Measurements from ENCODE around the gene DLGAP4.

Gene DLGAP4

DNA sequence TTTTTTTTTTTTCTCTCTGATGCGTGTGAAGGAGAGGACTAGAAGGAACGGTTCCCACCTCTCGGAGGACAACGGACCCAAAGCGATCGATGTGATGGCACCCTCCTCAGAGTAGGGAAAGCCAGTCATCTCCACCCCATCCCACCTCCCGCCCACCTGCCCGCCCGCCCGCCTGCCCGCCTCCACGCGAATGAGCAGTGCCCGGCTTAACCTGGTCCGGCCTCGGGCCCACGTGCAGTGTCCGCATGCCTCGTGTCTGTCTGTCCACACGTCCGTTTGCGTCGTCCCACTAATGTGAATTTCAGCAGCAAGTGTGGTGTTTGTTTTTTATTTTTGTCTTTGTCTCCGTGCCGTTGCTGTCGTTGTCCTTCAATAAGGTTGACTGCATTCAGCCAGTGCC, 193.1 kb downstream of the DLGAP4 start:
- Histone ChIP-seq H3K4me3 (ENCODE audit: low read length) (no peak overlapping the region), H3K9me3 (ENCODE audit: control insufficient read depth, insufficient read depth, low read length) (no peaks in the 10 kb centered on the region), H3K36me3 (ENCODE audit: control insufficient read depth, low read length) (peaks cover 17% of the 10 kb centered on the region), H3K9me2 (replicated peaks; ENCODE audit: control insufficient read depth, low read length) (no peaks in the 10 kb centered on the region), H3K27ac (ENCODE audit: low read depth, low read length) (no peak overlapping the region), H3K27me3 (ENCODE audit: control insufficient read depth, low read length) (no peaks in the 10 kb centered on the region), H3F3A (ENCODE audit: control insufficient read depth, insufficient read depth) (no peaks in the 10 kb centered on the region), H3K4me1 (ENCODE audit: control insufficient read depth, low read length) (no peaks in the 10 kb centered on the region), H4K20me1 (ENCODE audit: control insufficient read depth, insufficient read depth, low read depth, low read length) (no peaks in the 10 kb centered on the region), H3K79me2 (ENCODE audit: control insufficient read depth, low read length) (peaks cover 7% of the 10 kb centered on the region), H3K4me2 (ENCODE audit: low read length) (no peak overlapping the region)
- no peak for TF ChIP-seq EZH2phosphoT487 (IDR thresholded peaks at IDR 0.05; ENCODE audit: borderline replicate concordance, low read length)
- TF ChIP-seq, protein P1, sequence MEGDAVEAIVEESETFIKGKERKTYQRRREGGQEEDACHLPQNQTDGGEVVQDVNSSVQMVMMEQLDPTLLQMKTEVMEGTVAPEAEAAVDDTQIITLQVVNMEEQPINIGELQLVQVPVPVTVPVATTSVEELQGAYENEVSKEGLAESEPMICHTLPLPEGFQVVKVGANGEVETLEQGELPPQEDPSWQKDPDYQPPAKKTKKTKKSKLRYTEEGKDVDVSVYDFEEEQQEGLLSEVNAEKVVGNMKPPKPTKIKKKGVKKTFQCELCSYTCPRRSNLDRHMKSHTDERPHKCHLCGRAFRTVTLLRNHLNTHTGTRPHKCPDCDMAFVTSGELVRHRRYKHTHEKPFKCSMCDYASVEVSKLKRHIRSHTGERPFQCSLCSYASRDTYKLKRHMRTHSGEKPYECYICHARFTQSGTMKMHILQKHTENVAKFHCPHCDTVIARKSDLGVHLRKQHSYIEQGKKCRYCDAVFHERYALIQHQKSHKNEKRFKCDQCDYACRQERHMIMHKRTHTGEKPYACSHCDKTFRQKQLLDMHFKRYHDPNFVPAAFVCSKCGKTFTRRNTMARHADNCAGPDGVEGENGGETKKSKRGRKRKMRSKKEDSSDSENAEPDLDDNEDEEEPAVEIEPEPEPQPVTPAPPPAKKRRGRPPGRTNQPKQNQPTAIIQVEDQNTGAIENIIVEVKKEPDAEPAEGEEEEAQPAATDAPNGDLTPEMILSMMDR (IDR thresholded peaks at IDR 0.05; ENCODE audit: low read depth, low read length, poor library complexity, severe bottlenecking) = no peak

DNA sequence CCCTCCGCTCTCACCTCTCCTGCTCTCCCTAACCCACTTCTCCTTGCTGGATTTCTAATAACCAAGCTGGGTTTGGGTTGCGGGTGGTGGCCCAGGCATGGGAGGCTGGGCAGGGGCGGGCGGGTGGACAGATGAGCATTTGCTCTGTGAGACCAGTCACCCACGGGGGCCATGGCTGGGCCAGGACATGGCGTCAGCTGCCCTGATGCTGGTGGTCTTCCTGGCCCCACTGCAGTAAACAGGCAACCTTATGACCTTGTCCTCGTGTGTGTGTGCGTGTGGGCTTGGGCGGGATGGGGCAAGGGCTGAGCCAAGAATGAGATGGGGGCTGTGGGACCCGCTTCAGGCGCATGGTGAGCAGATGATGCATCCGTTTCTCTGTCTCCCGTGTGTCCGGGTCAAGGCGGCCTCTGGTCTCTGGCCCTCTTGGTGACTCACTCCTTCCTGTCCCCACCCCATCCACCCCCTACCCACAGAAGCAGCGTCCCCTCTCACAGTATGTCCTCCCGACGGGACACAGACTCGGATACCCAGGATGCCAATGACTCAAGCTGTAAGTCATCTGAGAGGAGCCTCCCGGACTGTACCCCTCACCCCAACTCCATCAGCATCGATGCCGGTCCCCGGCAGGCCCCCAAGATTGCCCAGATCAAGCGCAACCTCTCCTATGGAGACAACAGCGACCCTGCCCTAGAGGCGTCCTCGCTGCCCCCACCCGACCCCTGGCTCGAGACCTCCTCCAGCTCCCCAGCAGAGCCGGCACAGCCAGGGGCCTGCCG, 193.8 kb downstream of the DLGAP4 start:
- Histone ChIP-seq H3K9me2 (replicated peaks; ENCODE audit: control insufficient read depth, low read length) (no peaks in the 10 kb centered on the region), H3F3A (ENCODE audit: control insufficient read depth, insufficient read depth) (peaks cover 3% of the 10 kb centered on the region; the same call in 1 of the 2 replicates), H3K4me2 (ENCODE audit: low read length) (no peak overlapping the region), H3K4me1 (ENCODE audit: control insufficient read depth, low read length) (no peaks in the 10 kb centered on the region), H3K27me3 (ENCODE audit: control insufficient read depth, low read length) (no peaks in the 10 kb centered on the region), H4K20me1 (ENCODE audit: control insufficient read depth, insufficient read depth, low read depth, low read length) (no peaks in the 10 kb centered on the region), H3K27ac (ENCODE audit: low read depth, low read length) (no peak overlapping the region), H3K9me3 (ENCODE audit: control insufficient read depth, insufficient read depth, low read length) (no peaks in the 10 kb centered on the region), H3K36me3 (ENCODE audit: control insufficient read depth, low read length) (peaks cover 17% of the 10 kb centered on the region), H3K4me3 (ENCODE audit: low read length) (no peak overlapping the region), H3K79me2 (ENCODE audit: control insufficient read depth, low read length) (peaks cover 4% of the 10 kb centered on the region)
- TF ChIP-seq, protein P1 (IDR thresholded peaks at IDR 0.05; ENCODE audit: low read depth, low read length, poor library complexity, severe bottlenecking) = no peak
- TF ChIP-seq EZH2phosphoT487 (IDR thresholded peaks at IDR 0.05; ENCODE audit: borderline replicate concordance, low read length) = no peak

DNA sequence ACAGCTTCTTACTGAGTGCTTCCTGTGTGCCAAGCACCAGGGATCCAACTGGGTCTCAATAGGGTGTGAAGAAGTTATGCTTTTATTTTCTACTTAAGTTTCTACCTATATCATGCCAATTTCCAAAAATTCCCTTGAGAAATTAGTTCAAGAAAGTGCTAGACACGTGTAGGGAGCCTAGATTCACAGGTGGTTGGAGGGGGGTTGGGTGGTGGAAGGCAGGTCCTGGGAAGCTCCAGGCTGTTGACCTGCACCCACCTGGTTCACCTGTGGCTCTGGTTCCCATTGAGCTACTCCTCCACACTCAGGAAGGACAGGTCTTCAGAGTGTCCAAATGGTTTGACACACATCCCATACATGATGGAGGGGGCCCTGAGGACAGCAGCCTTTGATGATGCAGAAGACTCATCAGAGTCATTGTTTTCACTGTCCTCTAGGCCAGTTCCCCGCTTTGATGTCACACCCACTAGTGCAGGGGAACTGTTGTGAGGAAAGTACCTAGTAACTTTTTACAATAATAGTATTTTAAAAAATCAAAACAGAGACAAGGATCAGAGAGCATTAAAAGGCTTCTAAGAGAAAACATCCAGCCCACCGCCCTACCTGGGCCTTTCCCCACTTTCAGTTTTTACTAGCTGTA, 195.3 kb downstream of the DLGAP4 start:
- no peaks in the 10 kb centered on the region for H3K4me1 ChIP-seq (ENCODE audit: control insufficient read depth, low read length)
- H4K20me1 ChIP-seq (ENCODE audit: control insufficient read depth, insufficient read depth, low read depth, low read length) = no peaks in the 10 kb centered on the region
- H3K36me3 ChIP-seq (ENCODE audit: control insufficient read depth, low read length) = peaks cover 14% of the 10 kb centered on the region

More for the DNA sequence above, 195.3 kb downstream of the DLGAP4 start:
- no peaks in the 10 kb centered on the region for H3K9me2 ChIP-seq (replicated peaks; ENCODE audit: control insufficient read depth, low read length)
- H3K27ac ChIP-seq (ENCODE audit: low read depth, low read length) = no peak overlapping the region
- no peaks in the 10 kb centered on the region for H3K79me2 ChIP-seq (ENCODE audit: control insufficient read depth, low read length)
- no peak overlapping the region for H3K4me2 ChIP-seq (ENCODE audit: low read length)
- no peaks in the 10 kb centered on the region for H3K27me3 ChIP-seq (ENCODE audit: control insufficient read depth, low read length)
- H3F3A ChIP-seq (ENCODE audit: control insufficient read depth, insufficient read depth) = peaks cover 6% of the 10 kb centered on the region; the same call in 1 of the 2 replicates
- H3K9me3 ChIP-seq (ENCODE audit: control insufficient read depth, insufficient read depth, low read length) = no peaks in the 10 kb centered on the region
- TF ChIP-seq EZH2phosphoT487 (IDR thresholded peaks at IDR 0.05; ENCODE audit: borderline replicate concordance, low read length) = no peak
- TF ChIP-seq, protein P1 (IDR thresholded peaks at IDR 0.05; ENCODE audit: low read depth, low read length, poor library complexity, severe bottlenecking) = no peak
- no peak overlapping the region for H3K4me3 ChIP-seq (ENCODE audit: low read length)

Data from DOHH2 (cell line).